Kidney epithelial cell (primary cell): ENCODE results near the gene ADAMTS3. TPM values are rescaled to one million over a fixed set of nuclear protein-coding genes. Genes with fewer than 3 reads are reported as not detected.

Experiments
- DNase-seq: peaks from one replicate; pipeline ENCODE4 v3.0.0-alpha.2; 2010; ENCODE audit warnings: low read depth
- H3K27me3 ChIP-seq: 2 replicates; pipeline ENCODE4 v1.6.0; 2011; ENCODE audit warnings: low read length; ENCODE audit not compliant: control insufficient read depth, insufficient read depth
- H3K36me3 ChIP-seq: 2 replicates; pipeline ENCODE4 v1.5.1; 2011; ENCODE audit warnings: low read length; ENCODE audit not compliant: control insufficient read depth, insufficient read depth
- H3K4me3 ChIP-seq: 2 replicates; pipeline ENCODE4 v1.5.1; 2011; ENCODE audit warnings: low read depth, mild to moderate bottlenecking, control low read depth, low read length
- CTCF ChIP-seq: IDR thresholded peaks from 2 replicates; pipeline ENCODE4 v1.5.1; 2011; ENCODE audit warnings: mild to moderate bottlenecking, moderate library complexity, low read length, control low read depth, inconsistent platforms; ENCODE audit not compliant: insufficient read depth, poor library complexity, severe bottlenecking
- total RNA-seq: library from RNA; depleted of rRNA; stranded (reverse); fragments of >200 nt; gene quantifications from 2 replicates; pipeline ENCODE4 v1.2.3, GENCODE V29; 2015

ADAMTS3 gene
- total RNA-seq, 1 donor from 2014 or later, result 3.5 TPM

GRCh38 chr4:72424006-72424405 is 145.0 kb downstream of the ADAMTS3 start:
- TF ChIP-seq CTCF, result no peak
- Histone ChIP-seq H3K27me3 (no peaks in the 10 kb centered on the region), H3K4me3 (no peak overlapping the region), H3K36me3 (no peaks in the 10 kb centered on the region)
- no peak for DNase-seq

- DNase-seq, result no peak
- no peak overlapping the region for H3K4me3 ChIP-seq
- no peaks in the 10 kb centered on the region for H3K27me3 ChIP-seq
- no peaks in the 10 kb centered on the region for H3K36me3 ChIP-seq
- no peak for TF ChIP-seq CTCF
Measured at GRCh38 chr4:72422416-72422815, 146.6 kb downstream of the ADAMTS3 start.

GRCh38 chr4:72418458-72418857 is 150.6 kb downstream of the ADAMTS3 start:
- no peak overlapping the region for H3K4me3 ChIP-seq
- DNase-seq, result no peak
- no peak for TF ChIP-seq CTCF
- no peaks in the 10 kb centered on the region for H3K27me3 ChIP-seq
- H3K36me3 ChIP-seq, result no peaks in the 10 kb centered on the region

GRCh38 chr4:72410158-72410557 is 158.9 kb downstream of the ADAMTS3 start:
- DNase-seq, result no peak
- Histone ChIP-seq H3K36me3 (no peaks in the 10 kb centered on the region), H3K27me3 (no peaks in the 10 kb centered on the region), H3K4me3 (no peak overlapping the region)
- TF ChIP-seq CTCF, result no peak

GRCh38 chr4:72408568-72408967 is 160.5 kb downstream of the ADAMTS3 start:
- no peaks in the 10 kb centered on the region for H3K27me3 ChIP-seq
- H3K4me3 ChIP-seq, result no peak overlapping the region
- no peak for DNase-seq
- no peaks in the 10 kb centered on the region for H3K36me3 ChIP-seq
- TF ChIP-seq CTCF, result no peak

GRCh38 chr4:72405417-72405816 is 163.6 kb downstream of the ADAMTS3 start:
- Histone ChIP-seq H3K27me3 (no peaks in the 10 kb centered on the region), H3K4me3 (no peak overlapping the region), H3K36me3 (no peaks in the 10 kb centered on the region)
- no peak for DNase-seq
- TF ChIP-seq CTCF, result no peak
